K562 (cell line): ENCODE data around the gene NACC1. TPM values are rescaled to one million over a fixed set of nuclear protein-coding genes. Genes with fewer than 3 reads are reported as not detected.
A peak's percentile ranks its signal among the peaks of the same experiment; 100 is the strongest.

Experiments
- CC2D1A ChIP-seq: fragments of 450-650 bp; IDR thresholded peaks from 2 replicates; pipeline ENCODE4 v1.6.1; 2017; ENCODE audit warnings: mild to moderate bottlenecking
- CREB3 ChIP-seq: fragments of 450-650 bp; conservative IDR thresholded peaks from 2 replicates; pipeline ENCODE4 v1.6.1; 2016; ENCODE audit warnings: missing genetic modification characterization, low read depth, mild to moderate bottlenecking, missing compliant biosample characterization, moderate library complexity
- E2F4 ChIP-seq: sonication (generic); formaldehyde crosslinking; IDR thresholded peaks from 2 replicates; pipeline ENCODE4 v1.8.0; 2022; ENCODE audit warnings: mild to moderate bottlenecking, low read depth, missing genetic modification reagents
- ETV6 ChIP-seq, 3 experiments: fragments of 150-350 bp in 1 of 3; sonication (generic) in 1 of 3; formaldehyde crosslinking in 1 of 3; IDR thresholded peaks; 2 replicates each; pipeline versions ENCODE4 v1.6.1 to v1.8.0; 2014 to 2022; ENCODE audit warnings: borderline replicate concordance in 2 of 3, low read depth in 2 of 3, antibody characterized with exemption in 1 of 3, low read length in 1 of 3, mild to moderate bottlenecking in 1 of 3, missing genetic modification reagents in 1 of 3
- MIER1 ChIP-seq: fragments of 450-650 bp; IDR thresholded peaks from 2 replicates; pipeline ENCODE4 v1.6.1; 2016; ENCODE audit warnings: antibody characterized with exemption, mild to moderate bottlenecking, low read depth
- NR2C2 ChIP-seq, 2 experiments: fragments of 200-800 bp in 1 of 2; sonication (Bioruptor generic) in 1 of 2; sonication (generic) in 1 of 2; formaldehyde crosslinking in 1 of 2; IDR thresholded peaks; 2 replicates each; pipeline versions ENCODE4 v1.6.1 to v1.8.0; 2016 to 2022; ENCODE audit warnings: mild to moderate bottlenecking in 1 of 2, missing compliant biosample characterization in 1 of 2, missing genetic modification characterization in 1 of 2, missing genetic modification reagents in 1 of 2
- RFX5 ChIP-seq: IDR thresholded peaks from 2 replicates; pipeline ENCODE4 v1.6.1; 2011; ENCODE audit warnings: low read depth, mild to moderate bottlenecking, improper control_type of control experiment, low read length
- SFPQ ChIP-seq: fragments of 200-400 bp; formaldehyde crosslinking; IDR thresholded peaks from 2 replicates; pipeline ENCODE4 v1.6.1; 2017; ENCODE audit warnings: mild to moderate bottlenecking, low read depth, low read length, moderate library complexity
- SMAD1 ChIP-seq: fragments of 150-350 bp; IDR thresholded peaks from 2 replicates; pipeline ENCODE4 v1.6.1; 2014; ENCODE audit warnings: low read length, low read depth; ENCODE audit not compliant: partially characterized antibody
- TAF7 ChIP-seq: fragments of 450-650 bp; IDR thresholded peaks from 2 replicates; pipeline ENCODE4 v1.6.1; 2016; ENCODE audit warnings: missing genetic modification characterization, missing compliant biosample characterization
- TAF9B ChIP-seq: fragments of 450-650 bp; IDR thresholded peaks from 2 replicates; pipeline ENCODE4 v1.6.1; 2018; ENCODE audit warnings: mild to moderate bottlenecking; ENCODE audit not compliant: partially characterized antibody
- TCF3 ChIP-seq: sonication (generic); formaldehyde crosslinking; IDR thresholded peaks from 2 replicates; pipeline ENCODE4 v1.4.0; 2020; ENCODE audit warnings: mild to moderate bottlenecking, missing genetic modification reagents
- TSC22D4 ChIP-seq: fragments of 450-650 bp; IDR thresholded peaks from 2 replicates; pipeline ENCODE4 v1.6.1; 2016; ENCODE audit warnings: missing genetic modification characterization, missing biosample characterization, control low read depth
- polyA plus RNA-seq, 8 experiments: library from polyadenylated mRNA; depleted of rRNA in 4 of 8; stranded (reverse) in 5 of 8; unstranded in 3 of 8; fragments of >200 nt; fragmentation: Nextera tagmentation in 2 of 8; fragmentation: Illumina TruSeq in 1 of 8; extraction: Ambion mirVana in 2 of 8; extraction: Trizol in 1 of 8; gene quantifications; 2 replicates each; pipeline versions ENCODE4 v1.2.1 to v1.2.3, GENCODE V29; 2011 to 2014; ENCODE audit warnings: inconsistent platforms in 1 of 8, missing spikeins in 1 of 8
- total RNA-seq, 7 experiments: library from RNA; depleted of rRNA in 6 of 7; stranded (reverse); fragments of >200 nt in 6 of 7; fragmentation: Illumina TruSeq in 2 of 7; extraction: Trizol in 2 of 7; gene quantifications; 2 replicates each; pipeline versions ENCODE4 v1.2.1 to v1.2.3, GENCODE V29; 2011 to 2021; ENCODE audit warnings: low replicate concordance in 1 of 7
- TF ChIP-seq, protein P1 (sequence below), 2 experiments: fragments of 150-350 bp in 1 of 2; IDR thresholded peaks; 2 replicates each; pipeline ENCODE4 v1.6.1; 2012 to 2016; ENCODE audit warnings: low read depth in 2 of 2, low read length in 2 of 2, mild to moderate bottlenecking in 1 of 2, moderate library complexity in 1 of 2
- TF ChIP-seq, protein P2 (sequence below): fragments of 250-450 bp; sonication (Bioruptor Pico); IDR thresholded peaks from 2 replicates; pipeline ENCODE4 v1.4.0; 2020; ENCODE audit warnings: mild to moderate bottlenecking, moderate library complexity, borderline replicate concordance

The NACC1 gene
- total and polyA plus RNA-seq, 9 of the 15 experiments (the other 6 are each of a cell fraction or from before 2014, with no cell fraction given), result 0.04 to 96.6 (median 25.8) TPM

DNA sequence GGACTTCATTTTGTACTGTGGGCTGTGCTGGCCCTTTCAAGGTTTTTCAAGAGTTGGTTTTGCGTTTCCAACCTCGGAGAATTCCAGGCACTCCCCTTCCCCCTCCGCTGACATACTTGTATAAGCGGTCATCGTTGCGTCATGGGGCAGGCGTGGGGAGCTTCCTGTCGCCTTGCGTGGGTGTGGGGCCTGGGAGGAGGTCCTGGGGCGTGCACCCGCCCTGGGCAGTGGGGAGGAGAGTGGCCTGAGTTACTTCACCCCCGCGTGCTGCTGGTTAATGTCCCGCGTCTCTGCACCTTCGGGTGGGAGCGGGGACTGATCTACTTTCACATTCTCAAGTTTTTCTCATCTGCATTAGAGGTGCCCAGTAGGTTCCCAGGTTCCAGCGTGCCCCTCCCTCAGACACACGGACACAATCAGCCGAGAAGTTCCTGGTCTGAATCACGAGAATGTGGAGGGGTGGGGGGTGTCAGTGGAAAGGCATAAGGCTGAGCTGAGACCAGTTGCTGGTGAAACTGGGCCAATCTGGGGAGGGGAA is 36.2 kb downstream of the NACC1 start (continued):
- TF ChIP-seq, protein P1, sequence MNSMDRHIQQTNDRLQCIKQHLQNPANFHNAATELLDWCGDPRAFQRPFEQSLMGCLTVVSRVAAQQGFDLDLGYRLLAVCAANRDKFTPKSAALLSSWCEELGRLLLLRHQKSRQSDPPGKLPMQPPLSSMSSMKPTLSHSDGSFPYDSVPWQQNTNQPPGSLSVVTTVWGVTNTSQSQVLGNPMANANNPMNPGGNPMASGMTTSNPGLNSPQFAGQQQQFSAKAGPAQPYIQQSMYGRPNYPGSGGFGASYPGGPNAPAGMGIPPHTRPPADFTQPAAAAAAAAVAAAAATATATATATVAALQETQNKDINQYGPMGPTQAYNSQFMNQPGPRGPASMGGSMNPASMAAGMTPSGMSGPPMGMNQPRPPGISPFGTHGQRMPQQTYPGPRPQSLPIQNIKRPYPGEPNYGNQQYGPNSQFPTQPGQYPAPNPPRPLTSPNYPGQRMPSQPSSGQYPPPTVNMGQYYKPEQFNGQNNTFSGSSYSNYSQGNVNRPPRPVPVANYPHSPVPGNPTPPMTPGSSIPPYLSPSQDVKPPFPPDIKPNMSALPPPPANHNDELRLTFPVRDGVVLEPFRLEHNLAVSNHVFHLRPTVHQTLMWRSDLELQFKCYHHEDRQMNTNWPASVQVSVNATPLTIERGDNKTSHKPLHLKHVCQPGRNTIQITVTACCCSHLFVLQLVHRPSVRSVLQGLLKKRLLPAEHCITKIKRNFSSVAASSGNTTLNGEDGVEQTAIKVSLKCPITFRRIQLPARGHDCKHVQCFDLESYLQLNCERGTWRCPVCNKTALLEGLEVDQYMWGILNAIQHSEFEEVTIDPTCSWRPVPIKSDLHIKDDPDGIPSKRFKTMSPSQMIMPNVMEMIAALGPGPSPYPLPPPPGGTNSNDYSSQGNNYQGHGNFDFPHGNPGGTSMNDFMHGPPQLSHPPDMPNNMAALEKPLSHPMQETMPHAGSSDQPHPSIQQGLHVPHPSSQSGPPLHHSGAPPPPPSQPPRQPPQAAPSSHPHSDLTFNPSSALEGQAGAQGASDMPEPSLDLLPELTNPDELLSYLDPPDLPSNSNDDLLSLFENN (IDR thresholded peaks at IDR 0.05; ENCODE audit: low read depth in 2 of 2, low read length in 2 of 2), result no peak
- TF ChIP-seq E2F4 (CRISPR knock-in tag) (no peak), TAF7 (tag) (no peak; the same call in 1 of the 2 replicates), RFX5 (no peak), CREB3 (tag) (no peak), SMAD1 (peak; percentile 12), TSC22D4 (no peak), MIER1 (no peak), TAF9B (peak; percentile 67), SFPQ (no peak), TCF3 (CRISPR knock-in tag) (no peak; the same call in 1 of the 2 replicates), ETV6 (IDR thresholded peaks at IDR 0.05; ENCODE audit: borderline replicate concordance in 1 of 2, low read depth in 2 of 2, low read length in 1 of 2) (no peak), ETV6 (CRISPR knock-in tag; IDR thresholded peaks at IDR 0.05; ENCODE audit: borderline replicate concordance) (peak; percentile 70; the same call in 1 of the 2 replicates), CC2D1A (0 out of 2 replicates have a peak, but pooled peaks have one; percentile 19), NR2C2 (CRISPR knock-in tag; IDR thresholded peaks at IDR 0.05) (no peak), NR2C2 (tag; IDR thresholded peaks at IDR 0.05) (no peak)
- TF ChIP-seq, protein P2, sequence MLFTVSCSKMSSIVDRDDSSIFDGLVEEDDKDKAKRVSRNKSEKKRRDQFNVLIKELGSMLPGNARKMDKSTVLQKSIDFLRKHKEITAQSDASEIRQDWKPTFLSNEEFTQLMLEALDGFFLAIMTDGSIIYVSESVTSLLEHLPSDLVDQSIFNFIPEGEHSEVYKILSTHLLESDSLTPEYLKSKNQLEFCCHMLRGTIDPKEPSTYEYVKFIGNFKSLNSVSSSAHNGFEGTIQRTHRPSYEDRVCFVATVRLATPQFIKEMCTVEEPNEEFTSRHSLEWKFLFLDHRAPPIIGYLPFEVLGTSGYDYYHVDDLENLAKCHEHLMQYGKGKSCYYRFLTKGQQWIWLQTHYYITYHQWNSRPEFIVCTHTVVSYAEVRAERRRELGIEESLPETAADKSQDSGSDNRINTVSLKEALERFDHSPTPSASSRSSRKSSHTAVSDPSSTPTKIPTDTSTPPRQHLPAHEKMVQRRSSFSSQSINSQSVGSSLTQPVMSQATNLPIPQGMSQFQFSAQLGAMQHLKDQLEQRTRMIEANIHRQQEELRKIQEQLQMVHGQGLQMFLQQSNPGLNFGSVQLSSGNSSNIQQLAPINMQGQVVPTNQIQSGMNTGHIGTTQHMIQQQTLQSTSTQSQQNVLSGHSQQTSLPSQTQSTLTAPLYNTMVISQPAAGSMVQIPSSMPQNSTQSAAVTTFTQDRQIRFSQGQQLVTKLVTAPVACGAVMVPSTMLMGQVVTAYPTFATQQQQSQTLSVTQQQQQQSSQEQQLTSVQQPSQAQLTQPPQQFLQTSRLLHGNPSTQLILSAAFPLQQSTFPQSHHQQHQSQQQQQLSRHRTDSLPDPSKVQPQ, result no peak
